Dermis blood vessel endothelial cell (primary cell): ENCODE data around the gene CNTN5. TPM values are rescaled to one million over a fixed set of nuclear protein-coding genes. Genes with fewer than 3 reads are reported as not detected.

Experiments used
- DNase-seq: peaks from one replicate; pipeline ENCODE4 v3.0.0; 2010
- total RNA-seq: library from RNA; depleted of rRNA; stranded (reverse); fragments of >200 nt; gene quantifications from 2 replicates; pipeline ENCODE4 v1.2.3, GENCODE V29; 2014

Gene CNTN5
- total RNA-seq, 1 donor from 2014 or later = not detected

GRCh38 chr11:100105255-100105981 is 1084.7 kb downstream of the CNTN5 start:
- no peak for DNase-seq

GRCh38 chr11:100105982-100106358 is 1085.2 kb downstream of the CNTN5 start:
- no peak for DNase-seq

GRCh38 chr11:100119176-100119575 is 1098.4 kb downstream of the CNTN5 start:
- DNase-seq = no peak

DNA sequence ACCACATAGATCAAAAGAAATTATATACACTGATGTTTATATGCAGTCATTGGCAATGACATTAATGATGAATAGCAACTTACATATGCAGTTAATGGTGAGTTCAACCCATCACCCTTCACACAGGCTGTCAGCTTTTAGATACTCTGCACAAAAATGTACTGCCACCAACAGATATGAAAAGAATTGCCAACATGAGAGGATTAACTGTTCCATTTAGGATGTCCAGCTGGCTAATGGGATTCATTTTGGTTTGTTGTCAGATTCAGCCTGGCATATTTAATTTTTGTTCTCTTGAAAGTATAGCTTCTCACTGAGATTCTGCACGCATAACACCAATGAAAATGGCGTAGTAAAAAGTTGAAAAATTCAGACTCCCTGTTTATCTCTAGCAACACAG is 1112.4 kb downstream of the CNTN5 start:
- DNase-seq = no peak

- DNase-seq = no peak
These were observed 1120.5 kb downstream of the CNTN5 start for GRCh38 chr11:100141201-100141600.

GRCh38 chr11:100151944-100152343 is 1131.2 kb downstream of the CNTN5 start:
- no peak for DNase-seq

DNA sequence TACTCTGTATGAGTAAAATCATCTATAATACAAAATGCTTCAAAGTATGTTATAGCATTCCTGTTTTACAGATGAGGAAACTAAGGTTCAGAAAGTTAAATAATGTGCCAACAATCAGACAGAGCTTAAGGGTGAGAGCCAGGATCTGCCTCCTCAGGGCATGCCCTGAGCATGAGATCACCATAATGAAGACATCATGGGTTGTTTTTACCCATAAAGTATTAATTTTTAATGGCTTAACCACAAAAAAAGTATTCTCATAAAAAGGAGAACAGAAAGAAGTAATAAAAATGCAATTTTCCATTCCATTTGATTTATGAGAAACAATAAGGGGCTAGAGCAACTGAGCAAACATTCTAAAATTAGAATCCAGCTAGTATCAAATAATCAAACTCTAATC is 1132.0 kb downstream of the CNTN5 start:
- DNase-seq = no peak

DNA sequence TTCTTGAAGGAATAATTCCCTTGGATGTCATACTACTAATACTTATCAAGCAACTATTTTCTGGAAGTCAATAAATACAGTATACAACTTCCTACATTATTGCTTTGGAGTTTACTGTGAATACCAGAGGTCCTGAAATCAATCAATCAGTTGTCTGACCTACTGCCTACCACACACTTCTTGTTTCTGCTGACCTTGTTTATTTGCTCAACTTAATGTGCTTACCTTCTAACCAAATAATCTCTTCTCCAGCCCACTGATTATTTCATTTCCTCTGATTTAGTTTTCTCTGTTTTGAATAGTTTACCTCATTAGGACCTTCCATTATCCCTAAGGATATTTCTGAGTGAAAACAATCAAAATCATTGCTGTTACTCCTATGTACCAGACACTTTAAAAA is 1142.7 kb downstream of the CNTN5 start:
- DNase-seq = no peak

DNA sequence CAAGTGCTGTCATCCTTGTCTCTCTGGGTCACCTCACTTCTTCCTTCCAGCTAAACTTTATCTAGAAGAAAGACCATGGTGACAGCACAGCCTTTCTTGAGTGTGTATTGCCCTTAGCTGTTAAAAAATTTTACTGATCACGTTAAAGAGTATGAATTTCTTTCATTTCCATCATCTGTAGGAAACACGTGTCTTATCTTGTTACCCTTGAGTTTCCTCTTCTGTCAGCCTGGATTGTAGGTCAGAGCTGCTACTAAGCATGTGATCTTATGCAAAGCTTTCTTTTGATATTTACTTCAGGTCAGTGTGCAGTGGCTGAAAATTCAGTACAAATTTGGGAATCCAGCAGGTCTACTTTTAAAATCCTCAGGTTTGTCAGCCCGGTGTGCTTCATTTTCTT is 1154.1 kb downstream of the CNTN5 start:
- DNase-seq = no peak

DNA sequence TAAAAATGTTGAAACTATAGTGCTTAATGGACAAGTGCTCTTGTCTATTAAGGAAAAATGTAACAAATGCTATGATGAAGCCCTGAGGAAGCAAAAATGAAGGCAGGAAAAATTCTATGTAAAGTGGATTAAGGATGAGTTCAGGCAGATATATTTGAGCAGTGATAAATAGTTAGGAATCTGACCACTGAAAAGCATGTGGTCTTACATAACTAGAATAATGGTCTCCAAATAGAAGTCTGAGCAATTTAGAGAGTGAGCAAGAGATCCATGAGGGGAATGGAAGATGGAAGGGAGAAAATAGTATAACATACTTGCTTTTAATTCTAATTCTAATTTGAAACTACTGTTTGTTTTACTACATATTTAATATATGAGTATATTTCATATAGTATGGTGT is 1155.7 kb downstream of the CNTN5 start:
- DNase-seq = no peak

GRCh38 chr11:100177651-100178050 is 1156.9 kb downstream of the CNTN5 start:
- no peak for DNase-seq

GRCh38 chr11:100182350-100182749 is 1161.6 kb downstream of the CNTN5 start:
- no peak for DNase-seq

- DNase-seq = no peak
These were observed 1162.2 kb downstream of the CNTN5 start for GRCh38 chr11:100182927-100183326.

DNA sequence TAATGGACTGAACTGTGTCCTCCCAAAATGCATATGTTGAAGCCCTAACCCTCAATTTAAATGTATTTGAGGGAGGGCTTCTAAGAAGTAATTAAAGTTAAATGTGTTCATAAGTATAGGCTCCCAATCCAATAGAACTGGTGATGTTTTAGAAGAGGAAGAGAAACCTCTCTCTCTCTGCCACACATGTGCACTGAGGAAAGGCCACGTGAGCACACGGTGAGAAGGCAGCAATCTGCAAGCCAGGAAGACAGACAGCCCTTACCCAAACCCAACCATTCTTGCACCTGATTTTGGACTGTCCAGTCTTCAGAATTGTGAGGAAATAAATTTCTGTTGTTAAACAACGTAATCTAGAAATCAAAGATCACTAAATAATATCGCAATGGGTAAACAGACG is 1164.8 kb downstream of the CNTN5 start:
- no peak for DNase-seq

- DNase-seq = no peak
These were observed 1167.5 kb downstream of the CNTN5 start for GRCh38 chr11:100188137-100188783.

DNA sequence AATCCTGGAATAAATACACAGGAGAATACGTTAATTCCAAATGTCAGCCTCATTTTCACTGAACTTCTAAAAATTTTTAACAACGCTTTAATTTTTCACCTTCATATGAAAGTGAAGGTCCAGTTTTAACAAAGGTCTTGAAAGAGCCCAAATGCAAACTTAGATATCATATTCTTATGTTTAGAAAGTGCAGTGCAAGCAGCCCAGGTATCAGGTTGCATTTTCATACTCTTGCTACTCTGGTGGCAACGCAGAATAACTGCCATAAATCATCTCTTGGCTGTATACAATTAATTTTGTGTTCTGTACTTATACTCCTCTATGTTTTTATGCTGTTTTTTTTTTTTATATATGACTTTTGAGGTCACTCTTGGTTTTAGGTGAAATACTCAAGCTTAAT is 1169.6 kb downstream of the CNTN5 start:
- no peak for DNase-seq

DNA sequence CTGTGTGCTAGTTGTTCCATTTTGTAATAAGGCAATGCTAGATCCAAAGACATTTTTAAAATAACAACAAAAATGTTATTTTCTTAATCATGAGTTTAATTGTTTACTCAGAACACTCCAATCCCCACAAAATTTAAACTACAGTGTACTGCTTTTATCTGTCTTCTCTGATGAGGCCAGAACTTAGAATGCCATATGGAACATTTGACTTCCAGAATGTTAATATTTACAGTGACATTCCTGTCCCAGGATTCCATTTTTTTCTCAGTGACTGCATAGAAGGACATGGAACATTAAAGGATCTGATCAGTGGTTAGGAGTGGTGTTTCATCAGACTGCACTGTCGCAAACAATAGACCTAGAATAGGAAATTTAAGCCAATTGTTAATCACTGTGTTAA is 1171.4 kb downstream of the CNTN5 start:
- no peak for DNase-seq

GRCh38 chr11:100203789-100204188 is 1183.0 kb downstream of the CNTN5 start:
- no peak for DNase-seq

DNA sequence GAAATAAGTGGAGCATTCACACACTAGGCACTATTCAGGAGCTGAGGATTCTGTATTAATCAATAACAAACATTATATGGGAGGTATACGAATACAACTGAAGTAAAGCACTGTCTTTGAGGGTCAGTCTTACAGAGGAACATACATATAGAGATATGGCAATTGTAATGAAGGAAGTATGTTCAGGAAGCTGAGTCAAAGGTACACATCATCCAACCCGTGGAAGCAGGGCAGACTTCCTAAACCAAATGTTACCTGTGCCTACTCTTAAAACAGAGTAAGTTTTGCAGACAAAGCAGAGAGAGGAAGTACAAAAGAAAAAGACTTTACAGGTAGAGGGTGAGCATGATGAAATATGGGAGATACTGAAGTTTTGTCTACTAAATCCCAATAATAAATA is 1185.2 kb downstream of the CNTN5 start:
- no peak for DNase-seq

GRCh38 chr11:100208207-100208606 is 1187.5 kb downstream of the CNTN5 start:
- DNase-seq = no peak

DNA sequence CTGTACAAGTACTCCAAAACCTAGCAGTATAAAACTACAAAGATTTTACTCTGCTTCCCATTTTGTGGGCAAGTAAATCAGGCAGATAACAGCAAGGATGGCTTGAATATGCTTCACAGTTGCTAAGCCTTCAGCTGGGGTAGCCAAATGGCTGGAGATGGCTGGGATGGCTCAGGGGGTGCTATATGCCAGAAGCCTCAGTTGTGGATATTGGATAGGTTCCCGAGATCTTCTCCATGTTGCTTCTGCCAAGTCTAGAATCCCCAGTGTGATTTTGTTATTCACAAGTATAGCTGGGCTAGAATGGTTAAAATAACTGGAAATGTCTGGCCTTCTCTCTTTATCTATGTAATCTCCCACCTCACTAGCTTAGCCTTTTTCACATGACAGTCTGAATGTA is 1194.0 kb downstream of the CNTN5 start:
- no peak for DNase-seq

- DNase-seq = no peak
These were observed 1200.1 kb downstream of the CNTN5 start for GRCh38 chr11:100220801-100221200.

DNA sequence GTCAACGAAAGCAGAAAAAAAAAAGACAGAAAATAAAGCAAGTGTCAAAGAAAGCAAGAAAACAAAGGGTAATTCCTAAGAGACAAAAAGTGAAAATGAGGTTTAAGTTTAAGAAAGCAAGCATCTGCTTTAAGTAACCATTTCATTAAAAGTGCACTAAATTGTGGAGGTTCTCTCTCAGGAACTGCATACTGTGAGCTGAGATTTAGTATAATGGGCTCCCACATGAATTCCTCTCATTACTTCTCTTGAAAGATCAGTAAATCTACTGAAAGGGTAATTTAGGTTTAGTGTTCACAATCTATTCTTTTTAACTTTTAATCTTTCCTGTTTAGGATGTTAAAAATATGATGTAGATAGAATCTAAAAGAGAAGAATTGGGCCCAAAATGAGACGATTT is 1201.0 kb downstream of the CNTN5 start:
- no peak for DNase-seq

DNA sequence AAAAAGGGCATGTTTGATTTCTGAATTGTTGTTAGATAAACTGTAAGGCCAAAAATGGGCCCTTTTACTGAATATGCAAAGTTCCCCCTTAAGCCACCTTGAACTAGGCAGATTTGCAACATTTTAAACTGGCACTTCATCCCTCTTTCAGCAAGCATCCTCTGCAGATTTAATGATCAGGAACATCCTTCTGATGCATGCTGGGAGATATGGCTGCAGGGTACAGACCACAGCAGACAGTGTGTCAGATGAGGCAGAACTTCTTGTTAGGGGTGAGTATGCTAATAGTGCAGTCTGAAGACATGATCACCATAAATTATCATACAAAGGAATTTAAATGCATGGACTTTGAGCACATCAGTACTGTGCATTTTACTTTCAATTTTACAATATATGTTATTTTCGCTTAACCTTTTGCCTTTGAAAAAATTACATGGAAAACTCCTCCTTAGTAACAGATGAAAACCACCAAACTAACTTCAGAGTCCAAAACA is 1203.8 kb downstream of the CNTN5 start:
- no peak for DNase-seq

GRCh38 chr11:100229086-100229485 is 1208.3 kb downstream of the CNTN5 start:
- DNase-seq = no peak
